HG03060 (cell line): ENCODE measurements around the gene OGFOD2.

Experiments used
- ATAC-seq: cut with Tn5 transposase; IDR thresholded peaks from one replicate; pipeline ENCODE4 v1.9.1; 2021; ENCODE audit warnings: low read depth, moderate number of reproducible peaks; ENCODE audit not compliant: unreplicated experiment

Gene OGFOD2

GRCh38 chr12:123027726-123028445 is 52.8 kb downstream of the OGFOD2 start:
- ATAC-seq = no peak

GRCh38 chr12:123028475-123028874 is 53.4 kb downstream of the OGFOD2 start:
- ATAC-seq = no peak

GRCh38 chr12:123029550-123029949 is 54.5 kb downstream of the OGFOD2 start:
- ATAC-seq = no peak
